Activated T-cell treated with anti-CD3 and anti-CD28 coated beads, Interleukin-2, amount 50 U/mL, for 24 hours (primary cell): Measurements from ENCODE around the gene PLD1.
"Not testable (repeated sequence)": the region's sequence is repeated elsewhere in the genome, so short reads cannot be mapped to it uniquely, and the experiment has no call there.

Experiments used
- DNase-seq: peaks from one replicate; pipeline ENCODE4 v3.0.0-alpha.2; 2020
- H3K27ac Mint-ChIP-seq: 2 replicates; pipeline ENCODE4 v1.8.0; 2020; ENCODE audit warnings: mild to moderate bottlenecking, mixed read lengths
- H3K27me3 Mint-ChIP-seq: 2 replicates; pipeline ENCODE4 v1.8.0; 2020; ENCODE audit warnings: mixed read lengths
- H3K36me3 Mint-ChIP-seq: 2 replicates; pipeline ENCODE4 v1.8.0; 2020; ENCODE audit warnings: low read depth, mixed read lengths
- H3K4me1 Mint-ChIP-seq: 2 replicates; pipeline ENCODE4 v1.8.0; 2020; ENCODE audit warnings: low read depth, mixed read lengths
- H3K4me3 Mint-ChIP-seq: 2 replicates; pipeline ENCODE4 v1.8.0; 2020; ENCODE audit warnings: mild to moderate bottlenecking, moderate library complexity, mixed read lengths
- H3K9me3 Mint-ChIP-seq: 2 replicates; pipeline ENCODE4 v1.8.0; 2020; ENCODE audit warnings: mixed read lengths

Gene PLD1

DNA sequence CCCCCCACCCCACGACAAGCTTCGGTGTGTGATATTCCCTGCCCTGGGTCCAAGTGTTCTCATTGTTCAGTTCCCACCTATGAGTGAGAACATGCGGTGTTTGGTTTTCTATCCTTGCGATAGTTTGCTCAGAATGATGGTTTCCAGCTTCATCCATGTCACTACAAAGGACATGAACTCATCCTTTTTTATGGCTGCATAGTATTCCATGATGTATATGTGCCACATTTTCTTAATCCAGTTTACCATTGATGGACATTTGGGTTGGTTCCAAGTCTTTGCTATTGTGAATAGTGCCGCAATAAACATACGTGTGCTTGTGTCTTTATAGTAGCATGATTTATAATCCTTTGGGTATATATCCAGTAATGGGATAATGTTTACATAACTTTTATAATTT, 4.4 kb upstream of the PLD1 start:
- Mint-ChIP-seq H3K27me3 (peaks cover 46% of the 10 kb centered on the region), H3K4me1 (peaks cover 27% of the 10 kb centered on the region)
- not testable (repeated sequence) for H3K4me3 Mint-ChIP-seq, DNase-seq, H3K27ac Mint-ChIP-seq, H3K36me3 Mint-ChIP-seq, H3K9me3 Mint-ChIP-seq

DNA sequence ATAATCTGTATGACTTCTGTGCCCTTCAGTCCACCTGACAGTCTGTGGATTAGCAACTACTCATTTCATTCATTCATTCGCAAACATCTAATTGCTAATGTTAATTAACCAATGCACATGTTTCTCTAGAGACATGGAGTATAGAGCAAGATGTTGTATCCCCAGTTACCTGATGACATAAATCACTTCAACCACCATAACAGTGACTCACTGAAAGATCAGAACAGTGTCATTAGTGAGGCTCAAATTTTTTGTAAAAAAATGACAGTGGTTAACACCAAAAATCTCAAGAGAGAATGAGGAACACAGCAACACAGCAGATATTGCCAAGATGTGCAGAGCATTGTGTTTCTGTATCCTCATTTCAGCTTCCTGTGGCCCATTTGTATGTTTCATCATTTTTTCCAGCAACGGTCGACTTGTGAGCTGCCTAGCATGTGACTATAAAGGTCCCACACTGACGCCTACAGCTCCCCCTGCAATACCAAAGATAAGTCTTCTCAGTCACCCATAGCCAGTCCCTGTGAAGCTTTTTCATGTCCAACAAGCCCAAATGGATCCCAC, 3.7 kb upstream of the PLD1 start:
- no peaks in the 10 kb centered on the region for H3K36me3 Mint-ChIP-seq
- peaks cover 34% of the 10 kb centered on the region for H3K4me1 Mint-ChIP-seq
- DNase-seq, result no peak
- H3K9me3 Mint-ChIP-seq, result no peaks in the 10 kb centered on the region
- H3K4me3 Mint-ChIP-seq, result no peak overlapping the region
- peaks cover 49% of the 10 kb centered on the region for H3K27me3 Mint-ChIP-seq
- peak overlapping the region; percentile 83 for H3K27ac Mint-ChIP-seq

DNA sequence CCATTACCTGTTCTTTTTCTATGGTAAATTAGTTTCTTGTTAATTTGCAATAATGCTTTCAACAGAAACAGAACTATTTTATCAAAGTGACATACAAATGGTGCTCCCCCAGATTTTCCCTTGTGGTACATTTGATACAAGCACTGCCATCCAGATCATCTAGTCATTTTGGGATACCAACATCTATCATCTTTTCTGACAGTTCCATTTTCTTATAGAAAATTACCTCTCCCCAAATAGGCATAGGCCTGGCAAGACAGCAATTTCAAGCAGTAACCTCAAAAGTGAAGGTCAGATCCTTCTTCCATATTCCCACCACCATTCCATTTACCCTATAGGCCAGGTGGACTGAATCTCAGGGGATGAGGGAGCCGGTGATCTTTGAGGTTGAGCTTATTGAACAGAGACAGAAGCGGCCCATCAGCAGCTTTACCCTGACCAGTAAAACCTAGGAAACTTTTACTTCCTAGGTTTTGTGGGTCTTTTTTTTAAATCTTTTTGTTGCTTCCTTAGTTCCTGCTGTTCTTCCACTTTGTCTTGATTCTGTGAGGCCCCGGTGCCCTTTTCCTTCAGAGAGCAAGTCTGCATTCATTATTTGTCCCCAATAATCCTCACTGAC, 3.1 kb upstream of the PLD1 start:
- H3K27me3 Mint-ChIP-seq, result peaks cover 51% of the 10 kb centered on the region
- no peak for DNase-seq

DNA sequence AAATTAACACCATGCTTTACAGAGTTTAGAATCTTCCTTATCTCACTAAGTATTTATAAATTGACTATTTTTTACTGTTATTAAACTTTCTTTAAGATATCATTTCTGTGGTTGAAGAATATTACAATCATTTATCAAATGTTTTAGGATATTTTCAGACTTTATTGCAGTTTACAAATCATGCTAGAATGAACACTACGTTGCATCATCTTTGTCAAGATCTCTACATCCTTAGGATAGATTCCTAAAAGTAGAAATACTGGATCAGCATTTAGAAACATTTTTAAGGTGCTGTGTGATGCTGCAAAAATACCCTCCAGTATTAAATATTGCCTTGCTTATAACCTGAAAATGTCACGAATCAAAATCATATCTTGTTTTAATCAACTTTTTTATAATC, 2.5 kb upstream of the PLD1 start:
- peaks cover 34% of the 10 kb centered on the region for H3K4me1 Mint-ChIP-seq
- no peaks in the 10 kb centered on the region for H3K36me3 Mint-ChIP-seq
- DNase-seq, result no peak
- H3K9me3 Mint-ChIP-seq, result no peaks in the 10 kb centered on the region
- peaks cover 53% of the 10 kb centered on the region for H3K27me3 Mint-ChIP-seq
- H3K27ac Mint-ChIP-seq, result no peak overlapping the region
- no peak overlapping the region for H3K4me3 Mint-ChIP-seq

More for the DNA sequence above, 3.1 kb upstream of the PLD1 start:
- H3K9me3 Mint-ChIP-seq, result no peaks in the 10 kb centered on the region
- H3K4me3 Mint-ChIP-seq, result no peak overlapping the region
- peak overlapping the region; percentile 83 for H3K27ac Mint-ChIP-seq
- H3K36me3 Mint-ChIP-seq, result no peaks in the 10 kb centered on the region
- peaks cover 34% of the 10 kb centered on the region for H3K4me1 Mint-ChIP-seq

DNA sequence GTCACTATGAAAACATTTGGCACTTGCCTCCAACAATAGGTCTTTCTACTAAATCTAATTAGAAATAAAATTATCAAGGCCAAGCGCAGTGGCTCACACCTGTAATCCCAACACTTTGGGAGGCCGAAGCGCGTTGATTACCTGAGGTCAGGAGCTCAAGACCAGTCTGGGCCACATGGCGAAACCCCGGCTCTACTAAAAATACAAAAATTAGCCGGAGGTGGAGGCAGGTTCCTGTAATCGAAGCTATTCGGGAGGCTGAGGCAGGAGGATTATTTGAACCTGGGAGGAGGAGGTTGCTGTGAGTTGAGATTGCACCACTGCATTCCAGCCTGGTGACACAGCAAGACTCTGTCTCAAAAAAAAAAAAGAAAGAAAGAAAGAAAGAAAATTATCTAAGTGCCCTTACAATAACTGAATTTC, 1.6 kb upstream of the PLD1 start:
- Mint-ChIP-seq H3K27ac (no peak overlapping the region), H3K9me3 (no peaks in the 10 kb centered on the region), H3K4me1 (peaks cover 34% of the 10 kb centered on the region), H3K27me3 (peaks cover 55% of the 10 kb centered on the region), H3K36me3 (no peaks in the 10 kb centered on the region), H3K4me3 (no peak overlapping the region)
- no peak for DNase-seq

DNA sequence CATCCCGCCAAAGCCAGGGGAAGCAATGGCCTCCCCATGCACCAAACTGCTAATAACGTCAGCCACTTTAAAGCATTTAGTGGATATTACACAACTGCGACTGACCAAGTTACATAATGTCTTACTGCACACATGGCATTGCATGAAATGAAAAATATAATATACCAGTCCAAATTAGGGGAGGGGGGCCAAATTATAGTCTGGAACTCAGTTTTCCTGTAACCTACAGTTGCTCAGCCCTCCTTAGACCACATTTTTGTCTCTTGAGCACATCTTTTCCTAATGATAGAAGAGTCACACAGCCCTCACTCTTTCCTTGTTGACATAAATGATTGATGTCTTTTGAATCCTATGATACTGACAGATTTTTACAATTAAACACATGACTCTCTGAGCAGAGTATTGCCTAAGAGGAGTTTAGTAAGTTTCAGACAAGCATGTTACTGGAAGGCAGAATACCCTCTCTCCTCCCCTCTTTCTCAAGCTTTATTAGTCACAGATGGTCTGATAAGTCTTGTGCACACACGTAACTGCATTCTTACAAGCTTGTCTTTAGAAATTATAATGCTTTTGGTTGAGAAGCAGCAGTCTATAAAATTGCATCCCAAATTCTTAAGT, 1.1 kb upstream of the PLD1 start:
- H3K27ac Mint-ChIP-seq, result no peak overlapping the region
- no peaks in the 10 kb centered on the region for H3K36me3 Mint-ChIP-seq
- H3K9me3 Mint-ChIP-seq, result no peaks in the 10 kb centered on the region
- no peak overlapping the region for H3K4me3 Mint-ChIP-seq
- peaks cover 54% of the 10 kb centered on the region for H3K27me3 Mint-ChIP-seq
- H3K4me1 Mint-ChIP-seq, result peaks cover 36% of the 10 kb centered on the region
- DNase-seq, result no peak

DNA sequence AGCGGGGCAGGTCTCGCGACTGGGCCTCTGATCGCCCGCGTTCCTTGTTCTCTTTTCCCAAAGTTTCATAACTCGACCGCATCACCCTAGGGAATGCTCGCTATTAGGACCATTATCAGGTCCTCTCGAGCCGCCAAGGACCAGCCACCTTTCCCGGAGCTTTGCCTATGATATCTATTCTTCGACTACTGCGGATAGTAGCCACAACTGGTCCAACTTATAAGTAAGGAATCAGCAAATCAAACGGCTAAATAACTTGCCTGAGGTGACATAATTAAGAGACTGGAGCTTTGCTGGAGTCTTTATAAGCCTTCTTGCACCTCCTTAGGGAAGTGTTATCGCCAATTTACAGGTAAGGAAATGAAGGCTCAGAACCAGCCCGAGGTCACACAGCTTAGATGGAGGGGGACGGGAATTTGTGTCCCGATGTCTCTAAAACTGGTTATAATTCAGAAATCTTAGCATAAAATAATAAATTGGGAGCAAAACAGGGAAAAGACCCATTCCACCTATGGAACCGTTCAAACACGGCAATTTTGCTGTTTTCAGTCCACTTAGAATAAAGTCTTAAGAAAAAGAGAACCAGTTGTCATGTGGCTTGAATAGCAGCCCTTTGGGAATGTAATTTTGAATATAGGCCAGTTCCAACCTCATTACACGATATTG, 479 bp upstream of the PLD1 start:
- H3K36me3 Mint-ChIP-seq, result no peaks in the 10 kb centered on the region
- H3K27ac Mint-ChIP-seq, result no peak overlapping the region

DNA sequence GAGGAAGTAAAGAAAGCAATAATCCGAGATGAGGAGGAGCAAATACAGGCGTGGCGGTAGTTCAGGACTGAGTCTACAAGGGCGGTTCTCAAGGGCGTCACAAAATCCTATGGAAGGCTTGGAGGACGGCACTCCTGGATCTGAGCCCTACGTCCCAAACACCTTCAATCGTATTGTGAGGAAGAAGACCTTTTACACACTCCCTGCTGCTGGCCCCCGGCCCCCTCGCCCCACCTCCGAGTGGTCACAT, 747 bp downstream of the PLD1 start:
- Mint-ChIP-seq H3K4me3 (peak overlapping the region; percentile 78), H3K27me3 (peaks cover 45% of the 10 kb centered on the region), H3K27ac (no peak overlapping the region), H3K36me3 (no peaks in the 10 kb centered on the region), H3K4me1 (peaks cover 34% of the 10 kb centered on the region), H3K9me3 (no peaks in the 10 kb centered on the region)
- DNase-seq, result no peak

More for the DNA sequence above, 479 bp upstream of the PLD1 start:
- Mint-ChIP-seq H3K27me3 (peaks cover 47% of the 10 kb centered on the region), H3K4me3 (peak overlapping the region; percentile 78), H3K4me1 (peaks cover 36% of the 10 kb centered on the region), H3K9me3 (no peaks in the 10 kb centered on the region)
- DNase-seq, result no peak

DNA sequence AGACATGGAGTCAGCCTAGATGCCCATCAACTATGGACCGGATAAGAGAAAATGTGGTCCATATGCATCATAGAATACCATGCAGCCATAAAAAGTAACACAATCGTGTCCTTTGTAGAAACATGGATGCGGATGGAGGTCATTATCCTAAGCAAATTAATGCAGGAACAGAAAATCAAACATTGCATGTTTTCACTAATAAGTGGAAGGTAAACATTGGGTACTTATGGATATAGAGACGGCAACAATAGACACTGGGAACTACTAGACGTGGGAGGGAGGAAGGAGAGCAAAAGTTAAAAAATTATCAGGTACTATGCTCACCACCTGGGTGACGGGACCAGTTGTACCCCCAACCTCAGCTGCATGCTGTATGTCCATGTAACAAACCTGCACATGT, 2.5 kb downstream of the PLD1 start:
- Mint-ChIP-seq H3K4me1 (peaks cover 21% of the 10 kb centered on the region), H3K9me3 (no peaks in the 10 kb centered on the region), H3K36me3 (no peaks in the 10 kb centered on the region), H3K27me3 (peaks cover 40% of the 10 kb centered on the region), H3K27ac (no peak overlapping the region), H3K4me3 (no peak overlapping the region)
- DNase-seq, result no peak

DNA sequence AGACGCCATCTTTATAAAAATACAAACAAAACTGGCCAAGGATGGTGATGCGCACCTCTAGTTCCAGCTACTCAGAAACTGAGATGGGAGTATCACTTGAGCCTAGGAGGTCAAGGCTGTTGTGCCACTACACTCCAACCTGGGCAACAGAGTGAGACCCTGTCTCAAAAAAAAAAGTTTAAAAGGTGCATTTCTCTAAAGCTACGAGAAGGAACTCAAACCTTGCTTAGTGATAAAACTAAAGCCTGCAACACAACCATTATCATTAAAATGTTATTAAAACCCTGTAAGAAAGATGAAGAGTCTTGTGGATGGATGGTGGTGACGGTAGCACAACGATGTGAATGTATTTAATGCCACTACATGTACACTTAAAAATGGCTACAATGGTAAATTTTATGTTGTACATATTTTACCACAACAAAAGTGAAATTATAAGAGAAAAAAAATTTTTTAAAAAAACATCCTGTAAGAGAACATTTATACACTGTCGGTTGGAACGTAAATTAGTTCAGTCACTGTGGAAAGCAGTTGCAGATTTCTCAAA, 3.1 kb downstream of the PLD1 start:
- Mint-ChIP-seq H3K36me3 (no peaks in the 10 kb centered on the region), H3K27me3 (peaks cover 39% of the 10 kb centered on the region), H3K4me1 (peaks cover 23% of the 10 kb centered on the region), H3K27ac (no peak overlapping the region), H3K4me3 (no peak overlapping the region), H3K9me3 (no peaks in the 10 kb centered on the region)
- no peak for DNase-seq

DNA sequence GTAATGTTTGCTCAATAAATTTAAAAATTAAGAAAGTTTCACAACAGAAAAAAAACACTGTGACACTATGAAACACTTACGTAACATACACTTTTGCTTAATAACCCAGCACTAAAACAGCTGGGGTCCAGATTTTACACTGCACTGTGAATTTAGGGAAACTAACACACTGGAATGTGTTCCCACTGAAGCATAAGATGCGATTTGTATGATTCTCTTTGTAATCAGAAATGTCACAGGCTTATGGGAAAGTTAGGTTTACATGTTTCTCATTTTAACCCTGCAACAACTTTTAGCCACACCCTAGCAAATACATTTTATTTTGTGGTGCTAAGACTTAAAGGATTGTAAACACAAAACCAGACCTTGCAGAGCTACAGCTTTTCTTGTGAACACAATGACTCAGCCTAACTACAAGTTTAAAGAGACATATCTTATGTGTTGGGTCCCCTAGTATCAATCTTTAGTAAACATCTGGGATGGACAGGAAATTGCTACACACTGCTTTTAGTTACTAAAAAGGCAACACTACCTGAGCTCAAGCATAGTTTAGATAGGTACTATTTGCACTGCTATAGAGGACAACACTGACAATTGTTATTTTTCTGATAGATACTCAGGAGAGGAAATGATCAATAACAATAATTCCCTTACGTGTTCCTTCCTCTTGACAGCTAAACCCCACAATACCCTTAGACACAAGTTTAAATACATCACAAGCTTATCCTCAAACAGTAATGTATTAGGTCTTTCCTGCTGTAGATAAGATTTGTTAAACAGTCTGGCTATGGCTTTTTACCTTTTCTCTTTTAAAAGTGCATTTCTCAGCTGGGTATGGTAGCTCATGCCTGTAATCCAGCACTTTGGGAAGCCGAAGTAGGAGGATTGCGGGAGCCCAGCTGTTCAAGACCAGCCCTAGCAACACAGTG, 3.8 kb downstream of the PLD1 start:
- H3K27ac Mint-ChIP-seq, result no peak overlapping the region
- no peaks in the 10 kb centered on the region for H3K9me3 Mint-ChIP-seq
- no peaks in the 10 kb centered on the region for H3K36me3 Mint-ChIP-seq
- peaks cover 33% of the 10 kb centered on the region for H3K27me3 Mint-ChIP-seq
- H3K4me3 Mint-ChIP-seq, result no peak overlapping the region
- H3K4me1 Mint-ChIP-seq, result peaks cover 29% of the 10 kb centered on the region
- DNase-seq, result no peak

DNA sequence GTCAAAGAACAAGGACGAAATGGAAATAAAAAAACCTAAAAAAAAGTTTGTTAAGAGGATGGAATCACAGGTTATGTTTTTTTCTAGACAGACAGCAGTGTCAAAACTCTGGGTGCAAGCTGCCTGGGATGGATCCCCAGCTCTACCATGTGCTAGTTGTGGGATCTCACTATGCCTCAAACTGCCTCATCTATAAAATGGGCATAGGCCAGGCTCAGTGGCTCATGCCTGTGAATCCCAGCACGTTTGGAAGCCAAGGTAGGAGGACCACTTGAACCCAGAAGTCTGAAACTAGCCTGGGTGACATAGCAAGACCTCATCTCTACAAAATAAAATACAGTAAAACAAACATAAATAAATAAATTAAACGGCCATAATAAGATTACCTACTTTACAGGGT, 4.6 kb downstream of the PLD1 start:
- H3K4me1 Mint-ChIP-seq, result peaks cover 25% of the 10 kb centered on the region
- H3K36me3 Mint-ChIP-seq, result no peaks in the 10 kb centered on the region
- DNase-seq, result no peak
- H3K27ac Mint-ChIP-seq, result no peak overlapping the region
- H3K27me3 Mint-ChIP-seq, result peaks cover 25% of the 10 kb centered on the region
- no peaks in the 10 kb centered on the region for H3K9me3 Mint-ChIP-seq
- H3K4me3 Mint-ChIP-seq, result no peak overlapping the region

DNA sequence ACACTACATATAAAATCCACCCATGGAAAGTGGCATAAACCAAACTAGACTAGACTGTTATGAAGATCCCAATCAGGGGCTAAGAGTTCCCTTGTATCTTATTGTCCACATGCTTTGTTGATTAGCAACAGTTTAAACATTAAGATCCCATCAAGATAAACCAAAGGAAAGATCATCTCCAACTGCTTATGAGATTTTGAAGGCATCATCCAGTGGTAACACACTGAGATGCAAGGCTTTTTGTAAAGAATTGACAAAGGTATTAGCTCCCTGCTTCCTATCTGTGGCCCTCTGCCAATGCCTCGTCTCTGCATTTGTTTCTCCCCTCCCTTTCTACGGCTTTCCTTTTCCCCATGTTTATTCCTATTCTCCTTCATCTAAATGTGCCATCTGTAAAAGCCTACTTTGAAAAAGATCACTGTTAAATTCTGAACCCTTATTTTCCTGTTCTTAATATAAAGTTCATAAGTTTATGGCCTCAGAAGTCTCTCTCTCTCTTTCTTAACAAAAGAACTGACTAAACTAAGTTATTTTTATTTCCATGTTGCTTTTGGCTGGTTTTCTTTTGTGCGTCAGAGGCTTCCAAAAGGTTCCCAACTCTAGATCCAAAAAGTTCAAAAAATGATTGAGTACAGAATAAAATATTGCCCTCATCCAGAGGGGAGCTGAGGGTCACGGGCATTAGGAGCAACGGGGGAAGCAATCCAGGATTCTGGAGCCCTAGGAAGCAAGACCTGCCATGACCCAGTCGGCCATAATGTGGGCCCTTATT, 5.5 kb downstream of the PLD1 start:
- no peak for DNase-seq
- Mint-ChIP-seq H3K27ac (no peak overlapping the region), H3K4me3 (no peak overlapping the region), H3K9me3 (no peaks in the 10 kb centered on the region), H3K4me1 (peaks cover 20% of the 10 kb centered on the region), H3K27me3 (peaks cover 19% of the 10 kb centered on the region), H3K36me3 (no peaks in the 10 kb centered on the region)

DNA sequence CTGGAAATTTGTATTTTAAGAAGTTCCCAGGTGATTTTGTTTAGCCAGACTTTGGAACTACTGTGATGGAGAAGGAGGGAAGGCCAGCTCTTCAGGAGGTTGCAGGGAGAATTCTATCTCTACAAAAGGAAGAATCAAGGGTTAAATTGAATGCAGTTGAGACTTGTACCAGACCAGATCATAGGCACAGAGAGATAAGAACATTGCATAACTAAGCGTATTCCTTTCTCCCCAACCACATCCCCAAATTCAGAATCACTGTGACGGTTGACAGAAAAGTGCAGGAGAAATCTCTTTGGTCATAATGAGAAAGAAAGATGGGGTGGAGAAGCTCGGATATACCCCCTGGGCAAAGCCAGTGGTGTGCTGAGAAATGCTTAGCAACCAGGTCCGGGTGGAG, 7.2 kb downstream of the PLD1 start:
- Mint-ChIP-seq H3K9me3 (no peaks in the 10 kb centered on the region), H3K36me3 (no peaks in the 10 kb centered on the region), H3K4me1 (peaks cover 12% of the 10 kb centered on the region), H3K27me3 (peaks cover 9% of the 10 kb centered on the region), H3K27ac (no peak overlapping the region), H3K4me3 (no peak overlapping the region)
- DNase-seq, result no peak
